PFSK-1 (cell line): ENCODE results near the gene JAM2.

ENCODE experiments used
- FOXP2 ChIP-seq: optimal IDR thresholded peaks from 2 replicates; pipeline ENCODE3; 2011; ENCODE audit warnings: borderline replicate concordance, control low read depth, inconsistent platforms; ENCODE audit not compliant: insufficient read depth; ENCODE audit errors: extremely low read length, extremely low read depth
- POLR2AphosphoS5 ChIP-seq: IDR thresholded peaks from 2 replicates; pipeline ENCODE4 v1.6.1; 2012; ENCODE audit warnings: low read depth, mild to moderate bottlenecking, control low read depth, low read length, moderate library complexity
- REST ChIP-seq, 2 experiments: IDR thresholded peaks; 2 replicates each; pipeline versions ENCODE4 v1.6.1 to v1.8.0; 2011 to 2012; ENCODE audit warnings: low read depth in 2 of 2, low read length in 2 of 2, control low read depth in 1 of 2, inconsistent platforms in 1 of 2, mild to moderate bottlenecking in 1 of 2, moderate library complexity in 1 of 2; ENCODE audit not compliant: insufficient read depth in 1 of 2
- SIN3A ChIP-seq: IDR thresholded peaks from 2 replicates; pipeline ENCODE4 v1.6.1; 2012; ENCODE audit warnings: mild to moderate bottlenecking, low read length, moderate library complexity, borderline replicate concordance; ENCODE audit not compliant: insufficient read depth
- TAF1 ChIP-seq: IDR thresholded peaks from 2 replicates; pipeline ENCODE4 v1.6.1; 2012; ENCODE audit warnings: low read length, control low read depth, borderline replicate concordance; ENCODE audit not compliant: insufficient read depth

JAM2 gene

GRCh38 chr21:25643486-25643885 lies 4.4 kb downstream of the JAM2 start:
- TF ChIP-seq FOXP2 (no peak), SIN3A (no peak), TAF1 (no peak), REST (IDR thresholded peaks at IDR 0.05; ENCODE audit: insufficient read depth in 1 of 2, low read depth in 2 of 2, low read length in 2 of 2) (no peak), POLR2AphosphoS5 (no peak)

GRCh38 chr21:25646474-25646873 lies 7.4 kb downstream of the JAM2 start:
- TF ChIP-seq SIN3A: no peak
- no peak for TF ChIP-seq FOXP2
- TF ChIP-seq TAF1: no peak
- TF ChIP-seq POLR2AphosphoS5: no peak
- TF ChIP-seq REST (IDR thresholded peaks at IDR 0.05; ENCODE audit: insufficient read depth in 1 of 2, low read depth in 2 of 2, low read length in 2 of 2): no peak

- TF ChIP-seq POLR2AphosphoS5: no peak
- TF ChIP-seq SIN3A: no peak
Measured at GRCh38 chr21:25647647-25648046, 8.6 kb downstream of the JAM2 start.

GRCh38 chr21:25649146-25649545 lies 10.1 kb downstream of the JAM2 start:
- no peak for TF ChIP-seq REST (IDR thresholded peaks at IDR 0.05; ENCODE audit: insufficient read depth in 1 of 2, low read depth in 2 of 2, low read length in 2 of 2)
- TF ChIP-seq POLR2AphosphoS5: no peak
- no peak for TF ChIP-seq FOXP2
- TF ChIP-seq TAF1: no peak
- no peak for TF ChIP-seq SIN3A

GRCh38 chr21:25656412-25656811 lies 17.4 kb downstream of the JAM2 start:
- TF ChIP-seq FOXP2 (no peak), SIN3A (no peak)

GRCh38 chr21:25657140-25657539 lies 18.1 kb downstream of the JAM2 start:
- TF ChIP-seq REST (IDR thresholded peaks at IDR 0.05; ENCODE audit: insufficient read depth in 1 of 2, low read depth in 2 of 2, low read length in 2 of 2) (no peak), SIN3A (no peak), POLR2AphosphoS5 (no peak), TAF1 (no peak), FOXP2 (no peak)
